Neural progenitor cell (in vitro differentiated cells): ENCODE data around the gene MAN2B2. TPM values are rescaled to one million over a fixed set of nuclear protein-coding genes. Genes with fewer than 3 reads are reported as not detected.
A peak's percentile ranks its signal among the peaks of the same experiment; 100 is the strongest.

Experiments
- DNase-seq: peaks from one replicate; pipeline ENCODE4 v3.0.0-alpha.2; 2016; ENCODE audit warnings: low spot score
- H2AFZ ChIP-seq: fragments of 200-600 bp; sonication (generic); replicated peaks from 2 replicates; pipeline ENCODE4 v1.6.1; 2016; ENCODE audit warnings: antibody characterized with exemption
- H3F3A ChIP-seq: fragments of 200-600 bp; sonication (generic); 2 replicates; pipeline ENCODE4 v1.6.1; 2016; ENCODE audit warnings: antibody characterized with exemption, low read depth
- H3K27ac ChIP-seq: fragments of 200-600 bp; sonication (generic); 2 replicates; pipeline ENCODE4 v1.5.1; 2016; ENCODE audit warnings: mild to moderate bottlenecking
- H3K27me3 ChIP-seq: fragments of 200-600 bp; sonication (generic); 2 replicates; pipeline ENCODE4 v1.6.1; 2016; ENCODE audit warnings: mild to moderate bottlenecking, moderate library complexity
- H3K36me3 ChIP-seq: fragments of 200-600 bp; sonication (generic); 2 replicates; pipeline ENCODE4 v1.5.1; 2016
- H3K4me1 ChIP-seq: fragments of 200-600 bp; sonication (generic); 2 replicates; pipeline ENCODE4 v1.6.1; 2016; ENCODE audit warnings: mixed run types
- H3K4me2 ChIP-seq: fragments of 200-600 bp; sonication (generic); 2 replicates; pipeline ENCODE4 v1.6.1; 2016
- H3K4me3 ChIP-seq: fragments of 200-600 bp; sonication (generic); 2 replicates; pipeline ENCODE4 v1.5.1; 2016
- H3K79me2 ChIP-seq: fragments of 200-600 bp; sonication (generic); 2 replicates; pipeline ENCODE4 v1.6.1; 2016; ENCODE audit warnings: low read depth
- H3K9ac ChIP-seq: fragments of 200-600 bp; sonication (generic); 2 replicates; pipeline ENCODE4 v1.6.1; 2016
- H3K9me3 ChIP-seq: fragments of 200-600 bp; sonication (generic); 2 replicates; pipeline ENCODE4 v1.5.1; 2016; ENCODE audit warnings: low read depth
- H4K20me1 ChIP-seq: fragments of 200-600 bp; sonication (generic); 2 replicates; pipeline ENCODE4 v1.6.1; 2016; ENCODE audit warnings: low read depth
- H3K27ac Mint-ChIP-seq: 3 replicates; pipeline ENCODE4 v1.8.0; 2021; ENCODE audit warnings: mixed read lengths
- H3K27me3 Mint-ChIP-seq: 2 replicates; pipeline ENCODE4 v1.8.0; 2022; ENCODE audit warnings: low read depth, mild to moderate bottlenecking, inconsistent platforms, moderate library complexity, mixed read lengths; ENCODE audit not compliant: insufficient read depth
- H3K36me3 Mint-ChIP-seq: 3 replicates; pipeline ENCODE4 v1.8.0; 2021; ENCODE audit warnings: mixed read lengths
- H3K4me1 Mint-ChIP-seq: 3 replicates; pipeline ENCODE4 v1.8.0; 2021; ENCODE audit warnings: mixed read lengths
- H3K4me3 Mint-ChIP-seq: 3 replicates; pipeline ENCODE4 v1.8.0; 2021; ENCODE audit warnings: mild to moderate bottlenecking, moderate library complexity, mixed read lengths
- H3K9me3 Mint-ChIP-seq: 3 replicates; pipeline ENCODE4 v1.8.0; 2020; ENCODE audit warnings: mixed read lengths
- CTCF ChIP-seq: fragments of 200-600 bp; sonication (generic); IDR thresholded peaks from 2 replicates; pipeline ENCODE4 v1.5.1; 2017; ENCODE audit warnings: antibody characterized with exemption, mild to moderate bottlenecking
- EZH2 ChIP-seq: fragments of 200-600 bp; sonication (generic); IDR thresholded peaks from 2 replicates; pipeline ENCODE4 v1.6.1; 2017; ENCODE audit warnings: antibody characterized with exemption, mild to moderate bottlenecking, moderate library complexity
- EZH2phosphoT487 ChIP-seq: fragments of 200-600 bp; sonication (generic); IDR thresholded peaks from 2 replicates; pipeline ENCODE4 v1.6.1; 2017; ENCODE audit warnings: antibody characterized with exemption
- total RNA-seq: library from RNA; depleted of rRNA; stranded (reverse); fragments of >200 nt; gene quantifications from 2 replicates; pipeline ENCODE4 v1.2.3, GENCODE V29; 2015; ENCODE audit warnings: low replicate concordance

Gene MAN2B2
- total RNA-seq, 1 donor from 2014 or later = 2.7 TPM

GRCh38 chr4:6607368-6608055 is 32.5 kb downstream of the MAN2B2 start:
- Histone ChIP-seq H3K4me1 (no peaks in the 10 kb centered on the region), H3K9ac (no peak overlapping the region), H3F3A (no peaks in the 10 kb centered on the region), H3K9me3 (no peaks in the 10 kb centered on the region), H2AFZ (no peak overlapping the region), H3K4me2 (no peak overlapping the region), H4K20me1 (no peaks in the 10 kb centered on the region), H3K36me3 (no peaks in the 10 kb centered on the region), H3K27me3 (no peaks in the 10 kb centered on the region), H3K27ac (no peak overlapping the region), H3K4me3 (no peak overlapping the region), H3K79me2 (no peaks in the 10 kb centered on the region)
- Mint-ChIP-seq H3K4me1 (no peaks in the 10 kb centered on the region), H3K27me3 (peaks cover 3% of the 10 kb centered on the region), H3K27ac (no peak overlapping the region), H3K36me3 (peaks cover 20% of the 10 kb centered on the region), H3K9me3 (peaks cover 9% of the 10 kb centered on the region), H3K4me3 (no peak overlapping the region)
- TF ChIP-seq EZH2 = no peak
- TF ChIP-seq CTCF = no peak
- TF ChIP-seq EZH2phosphoT487 = no peak
- DNase-seq = no peak

- Histone ChIP-seq H3K27me3 (no peaks in the 10 kb centered on the region), H3K4me3 (no peak overlapping the region), H3K27ac (no peak overlapping the region), H3K9ac (no peak overlapping the region), H3K79me2 (no peaks in the 10 kb centered on the region), H3K9me3 (no peaks in the 10 kb centered on the region), H3F3A (no peaks in the 10 kb centered on the region), H2AFZ (no peak overlapping the region), H3K4me1 (no peaks in the 10 kb centered on the region), H3K36me3 (no peaks in the 10 kb centered on the region), H4K20me1 (no peaks in the 10 kb centered on the region), H3K4me2 (no peak overlapping the region)
- Mint-ChIP-seq H3K9me3 (peaks cover 6% of the 10 kb centered on the region), H3K36me3 (peaks cover 20% of the 10 kb centered on the region), H3K4me1 (no peaks in the 10 kb centered on the region), H3K27me3 (peaks cover 3% of the 10 kb centered on the region), H3K27ac (no peak overlapping the region), H3K4me3 (no peak overlapping the region)
- DNase-seq = peak; percentile 58
- TF ChIP-seq CTCF (peak; percentile 45), EZH2phosphoT487 (no peak)
Observed at GRCh38 chr4:6608758-6609414, 33.9 kb downstream of the MAN2B2 start.

- TF ChIP-seq EZH2phosphoT487 = no peak
- no peak for TF ChIP-seq EZH2
- no peak for TF ChIP-seq CTCF
- Histone ChIP-seq H3K27ac (no peak overlapping the region), H3F3A (no peaks in the 10 kb centered on the region), H3K79me2 (no peaks in the 10 kb centered on the region), H2AFZ (no peak overlapping the region), H3K27me3 (no peaks in the 10 kb centered on the region), H3K9ac (no peak overlapping the region), H3K9me3 (no peaks in the 10 kb centered on the region), H3K4me2 (no peak overlapping the region), H3K4me3 (no peak overlapping the region), H3K4me1 (no peaks in the 10 kb centered on the region), H3K36me3 (no peaks in the 10 kb centered on the region), H4K20me1 (no peaks in the 10 kb centered on the region)
- Mint-ChIP-seq H3K9me3 (peaks cover 4% of the 10 kb centered on the region), H3K36me3 (peaks cover 17% of the 10 kb centered on the region), H3K27ac (no peak overlapping the region), H3K27me3 (peaks cover 3% of the 10 kb centered on the region), H3K4me3 (no peak overlapping the region), H3K4me1 (no peaks in the 10 kb centered on the region)
- DNase-seq = no peak
Observed at GRCh38 chr4:6609415-6610079, 34.6 kb downstream of the MAN2B2 start.
